OCI-LY7 (cell line): ENCODE measurements around the gene SIRT3.

Experiments
- EZH2phosphoT487 ChIP-seq: fragments of 200-600 bp; sonication (generic); IDR thresholded peaks from 2 replicates; pipeline ENCODE4 v1.6.1; 2018; ENCODE audit warnings: low read depth, borderline replicate concordance, mild to moderate bottlenecking, mixed run types, antibody characterized with exemption, low read length, moderate library complexity, mixed read lengths
- TF ChIP-seq, protein P1 (sequence below): fragments of 200-600 bp; sonication (generic); conservative IDR thresholded peaks from 2 replicates; pipeline ENCODE4 v1.5.1; 2014; ENCODE audit warnings: mild to moderate bottlenecking, antibody characterized with exemption, low read length, moderate library complexity, mixed read lengths

GRCh38 chr11:224424-224823, 11.7 kb downstream of the SIRT3 start:
- TF ChIP-seq, protein P1, sequence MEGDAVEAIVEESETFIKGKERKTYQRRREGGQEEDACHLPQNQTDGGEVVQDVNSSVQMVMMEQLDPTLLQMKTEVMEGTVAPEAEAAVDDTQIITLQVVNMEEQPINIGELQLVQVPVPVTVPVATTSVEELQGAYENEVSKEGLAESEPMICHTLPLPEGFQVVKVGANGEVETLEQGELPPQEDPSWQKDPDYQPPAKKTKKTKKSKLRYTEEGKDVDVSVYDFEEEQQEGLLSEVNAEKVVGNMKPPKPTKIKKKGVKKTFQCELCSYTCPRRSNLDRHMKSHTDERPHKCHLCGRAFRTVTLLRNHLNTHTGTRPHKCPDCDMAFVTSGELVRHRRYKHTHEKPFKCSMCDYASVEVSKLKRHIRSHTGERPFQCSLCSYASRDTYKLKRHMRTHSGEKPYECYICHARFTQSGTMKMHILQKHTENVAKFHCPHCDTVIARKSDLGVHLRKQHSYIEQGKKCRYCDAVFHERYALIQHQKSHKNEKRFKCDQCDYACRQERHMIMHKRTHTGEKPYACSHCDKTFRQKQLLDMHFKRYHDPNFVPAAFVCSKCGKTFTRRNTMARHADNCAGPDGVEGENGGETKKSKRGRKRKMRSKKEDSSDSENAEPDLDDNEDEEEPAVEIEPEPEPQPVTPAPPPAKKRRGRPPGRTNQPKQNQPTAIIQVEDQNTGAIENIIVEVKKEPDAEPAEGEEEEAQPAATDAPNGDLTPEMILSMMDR = no peak
- TF ChIP-seq EZH2phosphoT487 = no peak
